NT2/D1 (cell line): ENCODE data around the gene DAPK1.

Experiments used
- SUZ12 ChIP-seq: IDR thresholded peaks from 2 replicates; pipeline ENCODE4 v1.6.1; 2011; ENCODE audit not compliant: insufficient read length, insufficient read depth; ENCODE audit errors: extremely low read depth
- ZNF274 ChIP-seq: IDR thresholded peaks from 2 replicates; pipeline ENCODE4 v1.6.1; 2011; ENCODE audit warnings: mild to moderate bottlenecking, low read depth, low read length

DNA sequence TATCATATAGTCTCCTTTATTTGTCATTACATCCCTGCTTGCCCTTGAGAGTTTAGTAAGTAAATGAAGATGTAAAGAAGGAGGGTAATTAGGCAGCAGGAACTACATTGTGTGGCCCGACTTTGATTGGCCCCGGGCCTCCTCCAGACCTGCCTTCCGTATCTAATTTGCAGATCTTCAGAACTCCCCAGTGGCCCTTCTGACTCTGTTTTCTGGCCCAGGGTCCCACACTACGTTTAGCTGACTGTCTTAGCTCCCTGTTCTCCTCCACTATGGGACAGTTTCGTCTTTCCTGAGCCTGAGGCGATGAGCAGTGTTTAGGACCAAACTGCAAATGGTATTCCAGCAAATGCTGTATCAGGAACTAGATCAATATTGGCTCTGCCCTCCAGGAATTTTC lies 206.7 kb downstream of the DAPK1 start:
- TF ChIP-seq SUZ12 (no peak), ZNF274 (no peak)
